Measurements from ENCODE around the gene SPPL2B.

DNA sequence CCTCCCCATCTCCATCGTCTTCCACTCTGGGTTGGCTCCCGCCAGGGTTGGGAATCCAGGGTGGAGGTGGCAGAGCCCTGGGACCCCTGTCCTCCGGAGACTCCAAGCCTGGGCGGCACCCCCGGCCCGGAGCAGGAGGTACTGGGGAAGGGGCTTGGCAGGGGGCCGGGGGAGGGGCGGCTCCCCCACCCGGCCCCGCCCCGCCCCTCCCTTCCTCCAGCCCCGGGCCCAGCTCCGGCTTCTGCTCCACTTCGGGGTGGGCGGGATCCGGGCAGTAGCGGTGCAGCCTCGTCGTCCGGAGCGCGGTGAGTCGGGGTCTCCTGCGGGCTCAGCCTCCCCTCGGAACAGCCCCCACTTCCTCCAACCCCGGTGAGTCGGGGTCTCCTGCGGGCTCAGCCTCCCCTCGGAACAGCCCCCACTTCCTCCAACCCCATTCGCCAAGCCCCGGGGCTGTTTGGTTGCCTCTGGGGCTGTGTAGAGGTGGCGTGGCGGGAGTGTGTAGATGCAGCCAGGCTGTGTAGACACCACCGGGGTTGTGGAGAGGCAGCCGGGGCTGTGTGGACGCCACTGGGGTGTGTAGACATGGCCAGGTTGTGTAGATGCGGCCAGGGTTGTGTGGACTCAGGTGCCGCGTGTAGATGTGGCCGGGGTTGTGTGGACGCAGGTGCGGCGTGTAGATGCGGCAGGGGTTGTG, 31.7 kb downstream of the SPPL2B start, which contains the start of gene TMPRSS9:
- TF ChIP-seq, protein P1, sequence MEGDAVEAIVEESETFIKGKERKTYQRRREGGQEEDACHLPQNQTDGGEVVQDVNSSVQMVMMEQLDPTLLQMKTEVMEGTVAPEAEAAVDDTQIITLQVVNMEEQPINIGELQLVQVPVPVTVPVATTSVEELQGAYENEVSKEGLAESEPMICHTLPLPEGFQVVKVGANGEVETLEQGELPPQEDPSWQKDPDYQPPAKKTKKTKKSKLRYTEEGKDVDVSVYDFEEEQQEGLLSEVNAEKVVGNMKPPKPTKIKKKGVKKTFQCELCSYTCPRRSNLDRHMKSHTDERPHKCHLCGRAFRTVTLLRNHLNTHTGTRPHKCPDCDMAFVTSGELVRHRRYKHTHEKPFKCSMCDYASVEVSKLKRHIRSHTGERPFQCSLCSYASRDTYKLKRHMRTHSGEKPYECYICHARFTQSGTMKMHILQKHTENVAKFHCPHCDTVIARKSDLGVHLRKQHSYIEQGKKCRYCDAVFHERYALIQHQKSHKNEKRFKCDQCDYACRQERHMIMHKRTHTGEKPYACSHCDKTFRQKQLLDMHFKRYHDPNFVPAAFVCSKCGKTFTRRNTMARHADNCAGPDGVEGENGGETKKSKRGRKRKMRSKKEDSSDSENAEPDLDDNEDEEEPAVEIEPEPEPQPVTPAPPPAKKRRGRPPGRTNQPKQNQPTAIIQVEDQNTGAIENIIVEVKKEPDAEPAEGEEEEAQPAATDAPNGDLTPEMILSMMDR (IDR thresholded peaks at IDR 0.05; ENCODE audit: insufficient read depth, low read length, poor library complexity, severe bottlenecking) = no peak
- no peak for TF ChIP-seq EZH2phosphoT487 (conservative IDR thresholded peaks at IDR 0.05; ENCODE audit: low read length)

Data from SU-DHL-6 (cell line).